Measurements from ENCODE around the gene CAPN12. TPM values are rescaled to one million over a fixed set of nuclear protein-coding genes. Genes with fewer than 3 reads are reported as not detected.

The CAPN12 gene
- total RNA-seq, 1 experiment from 2014 or later: 58.5 TPM

DNA sequence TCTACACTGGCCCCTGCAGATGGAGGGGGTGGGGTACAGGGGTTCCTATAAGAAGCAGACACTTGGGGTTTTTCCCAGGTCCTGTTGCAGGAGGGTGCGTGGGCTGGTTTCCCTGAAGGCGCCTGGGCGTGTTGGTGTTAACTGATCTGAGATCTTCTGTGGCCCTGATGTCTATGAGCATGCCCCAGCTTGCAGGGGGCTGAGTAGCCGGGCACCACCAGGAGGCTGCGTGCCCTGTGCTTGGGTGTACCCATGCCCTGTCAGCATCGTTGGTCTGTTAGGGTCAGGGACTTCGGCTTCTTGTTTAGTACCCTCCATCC is 45.3 kb downstream of the CAPN12 start:
- ATAC-seq (peak; percentile 8), DNase-seq (ENCODE audit: low read depth, low spot score) (no peak)
- peaks cover 89% of the 10 kb centered on the region for H3K4me1 ChIP-seq (ENCODE audit: control insufficient read depth, insufficient read depth, low read length)
- POLR2A ChIA-PET: interaction anchor here (0.7 kb wide), 2 partner anchors 12 to 43 kb away, joined by 3 to 4 read pairs; no protein-coding TSS in a partner anchor
- CTCF ChIA-PET: no interaction called here
- intact Hi-C loops (cut with micrococcal nuclease; ENCODE audit: unreplicated experiment) (no loop called here), in situ Hi-C loops (cut with HindIII; ENCODE audit: low pct_unique_long_range_greater_than_20kb, low sequenced_read_pairs) (no loop called here)
- H3K36me3 ChIP-seq (ENCODE audit: control insufficient read depth, insufficient read depth, low read length): peaks cover 46% of the 10 kb centered on the region
- H3K27me3 ChIP-seq (ENCODE audit: control insufficient read depth, insufficient read depth, low read length): no peaks in the 10 kb centered on the region
- BruUV-seq (replicated peaks): no TSS peak
- TF ChIP-seq POLR2AphosphoS5 (IDR thresholded peaks at IDR 0.05; ENCODE audit: low read depth, low read length) (no peak), TCF7L2 (IDR thresholded peaks at IDR 0.05; ENCODE audit: low read depth, low read length) (no peak)
- TF ChIP-seq, protein P1, sequence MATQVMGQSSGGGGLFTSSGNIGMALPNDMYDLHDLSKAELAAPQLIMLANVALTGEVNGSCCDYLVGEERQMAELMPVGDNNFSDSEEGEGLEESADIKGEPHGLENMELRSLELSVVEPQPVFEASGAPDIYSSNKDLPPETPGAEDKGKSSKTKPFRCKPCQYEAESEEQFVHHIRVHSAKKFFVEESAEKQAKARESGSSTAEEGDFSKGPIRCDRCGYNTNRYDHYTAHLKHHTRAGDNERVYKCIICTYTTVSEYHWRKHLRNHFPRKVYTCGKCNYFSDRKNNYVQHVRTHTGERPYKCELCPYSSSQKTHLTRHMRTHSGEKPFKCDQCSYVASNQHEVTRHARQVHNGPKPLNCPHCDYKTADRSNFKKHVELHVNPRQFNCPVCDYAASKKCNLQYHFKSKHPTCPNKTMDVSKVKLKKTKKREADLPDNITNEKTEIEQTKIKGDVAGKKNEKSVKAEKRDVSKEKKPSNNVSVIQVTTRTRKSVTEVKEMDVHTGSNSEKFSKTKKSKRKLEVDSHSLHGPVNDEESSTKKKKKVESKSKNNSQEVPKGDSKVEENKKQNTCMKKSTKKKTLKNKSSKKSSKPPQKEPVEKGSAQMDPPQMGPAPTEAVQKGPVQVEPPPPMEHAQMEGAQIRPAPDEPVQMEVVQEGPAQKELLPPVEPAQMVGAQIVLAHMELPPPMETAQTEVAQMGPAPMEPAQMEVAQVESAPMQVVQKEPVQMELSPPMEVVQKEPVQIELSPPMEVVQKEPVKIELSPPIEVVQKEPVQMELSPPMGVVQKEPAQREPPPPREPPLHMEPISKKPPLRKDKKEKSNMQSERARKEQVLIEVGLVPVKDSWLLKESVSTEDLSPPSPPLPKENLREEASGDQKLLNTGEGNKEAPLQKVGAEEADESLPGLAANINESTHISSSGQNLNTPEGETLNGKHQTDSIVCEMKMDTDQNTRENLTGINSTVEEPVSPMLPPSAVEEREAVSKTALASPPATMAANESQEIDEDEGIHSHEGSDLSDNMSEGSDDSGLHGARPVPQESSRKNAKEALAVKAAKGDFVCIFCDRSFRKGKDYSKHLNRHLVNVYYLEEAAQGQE (IDR thresholded peaks at IDR 0.05; ENCODE audit: insufficient read depth in 1 of 2, low read depth in 2 of 2, low read length in 1 of 2): no peak
- H3K27ac ChIP-seq (ENCODE audit: low read length): peak overlapping the region; percentile 98
- H3K4me3 ChIP-seq (ENCODE audit: low read depth in 2 of 2, low read length in 2 of 2): no peak overlapping the region
- no peaks in the 10 kb centered on the region for H3K9me3 ChIP-seq (ENCODE audit: control insufficient read depth, insufficient read depth, low read depth, low read length)

DNA sequence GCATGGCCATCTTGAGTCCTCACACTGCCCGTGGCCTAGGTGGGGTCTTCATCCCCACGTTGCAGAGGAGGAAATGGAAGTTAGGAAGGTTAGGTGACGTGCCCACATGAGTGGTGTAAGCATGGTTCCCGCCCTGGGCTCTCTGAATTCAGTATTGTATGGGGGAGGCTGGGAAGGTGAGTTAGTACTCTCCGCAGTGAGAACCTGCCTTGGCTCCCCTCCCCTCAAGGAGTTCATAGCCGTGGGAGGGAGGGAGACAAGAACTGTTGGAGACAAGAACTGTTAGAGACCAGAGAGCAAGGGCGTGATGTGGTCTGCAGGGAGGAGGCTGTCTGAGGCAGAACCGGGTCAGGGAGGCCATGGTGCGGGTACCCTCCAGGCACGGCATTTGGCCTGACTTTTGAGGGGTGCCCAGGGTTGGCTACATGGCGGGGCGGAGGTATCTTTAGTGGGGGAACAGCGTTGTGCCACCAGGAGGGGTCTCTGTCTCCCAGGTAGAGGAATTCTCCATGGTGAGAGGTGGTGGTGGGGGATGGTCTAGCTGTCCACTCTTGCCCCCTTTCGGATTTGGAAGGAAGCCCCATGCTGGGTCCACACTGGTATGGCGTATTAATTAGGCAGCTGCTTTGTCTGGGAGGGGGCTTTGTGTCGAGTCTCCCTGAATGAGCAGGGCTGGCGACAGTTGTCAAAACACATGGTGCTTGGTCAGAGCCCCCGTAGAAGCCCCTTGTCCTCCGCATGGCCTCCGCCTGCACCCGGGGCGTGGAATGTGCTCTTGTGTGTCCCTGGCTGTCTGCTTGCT is 45.8 kb downstream of the CAPN12 start:
- Histone ChIP-seq H3K4me3 (ENCODE audit: low read depth in 2 of 2, low read length in 2 of 2) (no peak overlapping the region), H3K4me1 (ENCODE audit: control insufficient read depth, insufficient read depth, low read length) (peaks cover 95% of the 10 kb centered on the region), H3K9me3 (ENCODE audit: control insufficient read depth, insufficient read depth, low read depth, low read length) (no peaks in the 10 kb centered on the region), H3K27me3 (ENCODE audit: control insufficient read depth, insufficient read depth, low read length) (no peaks in the 10 kb centered on the region), H3K27ac (ENCODE audit: low read length) (peak overlapping the region; percentile 98), H3K36me3 (ENCODE audit: control insufficient read depth, insufficient read depth, low read length) (peaks cover 42% of the 10 kb centered on the region)
- POLR2A ChIA-PET: interaction anchor here (0.7 kb wide), 1 partner anchor 44 kb away, joined by 4 read pairs; no protein-coding TSS in a partner anchor
- CTCF ChIA-PET: no interaction called here
- in situ Hi-C loops (cut with HindIII; ENCODE audit: low pct_unique_long_range_greater_than_20kb, low sequenced_read_pairs): no loop called here
- TF ChIP-seq SIN3A (IDR thresholded peaks at IDR 0.05; ENCODE audit: borderline replicate concordance, insufficient read depth, low read depth, low read length) (no peak), POLR2AphosphoS5 (IDR thresholded peaks at IDR 0.05; ENCODE audit: low read depth, low read length) (no peak), TCF7L2 (IDR thresholded peaks at IDR 0.05; ENCODE audit: low read depth, low read length) (no peak)
- TF ChIP-seq, protein P1 (IDR thresholded peaks at IDR 0.05; ENCODE audit: insufficient read depth in 1 of 2, low read depth in 2 of 2, low read length in 1 of 2): no peak
- TF ChIP-seq, protein P2, sequence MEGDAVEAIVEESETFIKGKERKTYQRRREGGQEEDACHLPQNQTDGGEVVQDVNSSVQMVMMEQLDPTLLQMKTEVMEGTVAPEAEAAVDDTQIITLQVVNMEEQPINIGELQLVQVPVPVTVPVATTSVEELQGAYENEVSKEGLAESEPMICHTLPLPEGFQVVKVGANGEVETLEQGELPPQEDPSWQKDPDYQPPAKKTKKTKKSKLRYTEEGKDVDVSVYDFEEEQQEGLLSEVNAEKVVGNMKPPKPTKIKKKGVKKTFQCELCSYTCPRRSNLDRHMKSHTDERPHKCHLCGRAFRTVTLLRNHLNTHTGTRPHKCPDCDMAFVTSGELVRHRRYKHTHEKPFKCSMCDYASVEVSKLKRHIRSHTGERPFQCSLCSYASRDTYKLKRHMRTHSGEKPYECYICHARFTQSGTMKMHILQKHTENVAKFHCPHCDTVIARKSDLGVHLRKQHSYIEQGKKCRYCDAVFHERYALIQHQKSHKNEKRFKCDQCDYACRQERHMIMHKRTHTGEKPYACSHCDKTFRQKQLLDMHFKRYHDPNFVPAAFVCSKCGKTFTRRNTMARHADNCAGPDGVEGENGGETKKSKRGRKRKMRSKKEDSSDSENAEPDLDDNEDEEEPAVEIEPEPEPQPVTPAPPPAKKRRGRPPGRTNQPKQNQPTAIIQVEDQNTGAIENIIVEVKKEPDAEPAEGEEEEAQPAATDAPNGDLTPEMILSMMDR (IDR thresholded peaks at IDR 0.05): no peak
- no peak for ATAC-seq
- intact Hi-C loops (cut with micrococcal nuclease; ENCODE audit: unreplicated experiment): no loop called here
- DNase-seq (ENCODE audit: low read depth, low spot score): no peak
- BruUV-seq (replicated peaks): no TSS peak
